Prostate gland (tissue), 2 donors: Measurements from ENCODE around the gene C10orf143. TPM values are rescaled to one million over a fixed set of nuclear protein-coding genes. Genes with fewer than 3 reads are reported as not detected.

Experiments used
- DNase-seq: peaks from one replicate; pipeline ENCODE4 v3.0.0-alpha.2; 2019; ENCODE audit warnings: low spot score
- H3K27ac ChIP-seq, 2 donors: fragments of 200-600 bp; sonication (generic); 2 replicates each; pipeline ENCODE4 v1.5.1; 2017 to 2019
- H3K27me3 ChIP-seq: fragments of 200-600 bp; sonication (generic); replicated peaks from 2 replicates; pipeline ENCODE4 v1.5.1; 2019; ENCODE audit not compliant: insufficient read depth
- H3K36me3 ChIP-seq, 2 donors: fragments of 200-600 bp; sonication (generic); 1 replicate in 1 of 2; 2 replicates in 1 of 2; pipeline versions ENCODE4 v1.5.1 to v1.8.1; 2017 to 2019
- H3K4me1 ChIP-seq: fragments of 200-600 bp; sonication (generic); replicated peaks from 2 replicates; pipeline ENCODE4 v1.5.1; 2019
- H3K4me3 ChIP-seq, 2 donors: fragments of 200-600 bp; sonication (generic); 2 replicates each; pipeline ENCODE4 v1.5.1; 2017 to 2019
- H3K9me3 ChIP-seq: fragments of 200-600 bp; sonication (generic); 2 replicates; pipeline ENCODE4 v1.5.1; 2017
- CTCF ChIP-seq, 4 experiments: fragments of 200-600 bp in 2 of 4; fragments of 450-650 bp in 2 of 4; sonication (generic) in 2 of 4; IDR thresholded peaks; 1 replicate in 3 of 4; 2 replicates in 1 of 4; pipeline ENCODE4 v1.5.1; 2016 to 2019; ENCODE audit warnings: antibody characterized with exemption in 4 of 4, mild to moderate bottlenecking in 2 of 4, moderate library complexity in 2 of 4
- POLR2A ChIP-seq: fragments of 450-650 bp; IDR thresholded peaks from one replicate; pipeline ENCODE4 v1.6.1; 2016; ENCODE audit warnings: antibody characterized with exemption, mild to moderate bottlenecking
- POLR2AphosphoS5 ChIP-seq: sonication (generic); formaldehyde crosslinking; IDR thresholded peaks from one replicate; pipeline ENCODE4 v1.6.1; 2017; ENCODE audit warnings: antibody characterized with exemption
- WGBS: methylation state at CpG from one replicate; pipeline ENCODE4 v1.1.5; 2018; 5-methylcytosine and 5-hydroxymethylcytosine counted together
- intact Hi-C: fragments of 100-400 bp; cut with DNase I; formaldehyde crosslinking; loops from one replicate; pipeline ENCODE4 v1.14.2; 2022
- total RNA-seq, 2 donors: library from RNA; depleted of rRNA; stranded (reverse); fragments of >200 nt; gene quantifications; one replicate each; pipeline ENCODE4 v1.1.0, GENCODE V29; 2016

The C10orf143 gene
- total RNA-seq, 2 donors from 2014 or later = 5.1 to 5.6 TPM

- intact Hi-C loops = no loop called here
These were observed 87.0 kb downstream of the C10orf143 start for GRCh38 chr10:130023454-130024230.

GRCh38 chr10:130022511-130023299, 87.9 kb downstream of the C10orf143 start:
- H3K27me3 ChIP-seq = no peaks in the 10 kb centered on the region
- H3K4me1 ChIP-seq = no peaks in the 10 kb centered on the region
- no peak for DNase-seq
- no peak overlapping the region for H3K27ac ChIP-seq
- H3K36me3 ChIP-seq = no peaks in the 10 kb centered on the region
- TF ChIP-seq CTCF (IDR thresholded peaks at IDR 0.05) = no peak
- no peak for TF ChIP-seq POLR2AphosphoS5
- no peak for TF ChIP-seq POLR2A
- no peaks in the 10 kb centered on the region for H3K9me3 ChIP-seq
- intact Hi-C loops = no loop called here
- no peak overlapping the region for H3K4me3 ChIP-seq
- 89% methylated on average over 28 of the region's 28 CpGs for WGBS

More at GRCh38 chr10:130023454-130024230, 87.0 kb downstream of the C10orf143 start:
- TF ChIP-seq CTCF (IDR thresholded peaks at IDR 0.05) (no peak), POLR2A (no peak), POLR2AphosphoS5 (no peak)
- Histone ChIP-seq H3K4me1 (no peaks in the 10 kb centered on the region), H3K9me3 (no peaks in the 10 kb centered on the region), H3K27ac (no peak overlapping the region), H3K36me3 (no peaks in the 10 kb centered on the region), H3K27me3 (no peaks in the 10 kb centered on the region), H3K4me3 (no peak overlapping the region)
- no peak for DNase-seq
- 73% methylated on average over 17 of the region's 19 CpGs for WGBS

- intact Hi-C loops = no loop called here
- Histone ChIP-seq H3K4me3 (no peak overlapping the region), H3K36me3 (no peaks in the 10 kb centered on the region), H3K27me3 (no peaks in the 10 kb centered on the region), H3K4me1 (no peaks in the 10 kb centered on the region), H3K9me3 (no peaks in the 10 kb centered on the region), H3K27ac (no peak overlapping the region)
- TF ChIP-seq CTCF (IDR thresholded peaks at IDR 0.05) (no peak), POLR2AphosphoS5 (no peak), POLR2A (no peak)
- no peak for DNase-seq
- 92% methylated on average over 6 of the region's 6 CpGs for WGBS
These were observed 88.5 kb downstream of the C10orf143 start for GRCh38 chr10:130022086-130022485.

GRCh38 chr10:130021383-130021950, 89.2 kb downstream of the C10orf143 start:
- Histone ChIP-seq H3K4me3 (no peak overlapping the region), H3K27ac (no peak overlapping the region), H3K9me3 (no peaks in the 10 kb centered on the region), H3K27me3 (no peaks in the 10 kb centered on the region), H3K36me3 (no peaks in the 10 kb centered on the region), H3K4me1 (no peaks in the 10 kb centered on the region)
- 84% methylated on average over 12 of the region's 12 CpGs for WGBS
- no peak for DNase-seq
- TF ChIP-seq CTCF (IDR thresholded peaks at IDR 0.05) (no peak), POLR2A (no peak), POLR2AphosphoS5 (no peak)
- intact Hi-C loops = no loop called here
